Measurements from ENCODE around the gene FLG2.
"Not testable (repeated sequence)": the region's sequence is repeated elsewhere in the genome, so short reads cannot be mapped to it uniquely, and the experiment has no call there.

The FLG2 gene

GRCh38 chr1:152303139-152303872 lies 56.5 kb downstream of the FLG2 start:
- not testable (repeated sequence) for H3K27me3 Mint-ChIP-seq (ENCODE audit: low read depth); H3K36me3 Mint-ChIP-seq (ENCODE audit: low read depth); H3K4me3 Mint-ChIP-seq; H3K27ac Mint-ChIP-seq; H3K4me1 Mint-ChIP-seq (ENCODE audit: low read depth); H3K9me3 Mint-ChIP-seq

Measured in T-helper 1 cell treated with Interleukin-12 subunit alpha and Interleukin-12 subunit beta and Interleukin-4 antibody, amounts not matched to agents 30 μg/mL and 1 μg/mL, for 36 hours (primary cell).